ENCODE measurements around the gene PCLO.

PCLO gene

GRCh38 chr7:82760074-82760473 is 402.6 kb downstream of the PCLO start:
- H3K4me3 ChIP-seq (ENCODE audit: severe bottlenecking), result no peak overlapping the region
- DNase-seq (ENCODE audit: low spot score) (no peak), ATAC-seq (ENCODE audit: low read depth) (no peak)
- H3K4me1 ChIP-seq (ENCODE audit: insufficient read depth, poor library complexity, severe bottlenecking), result no peaks in the 10 kb centered on the region
- H3K27ac ChIP-seq (ENCODE audit: poor library complexity, severe bottlenecking), result no peak overlapping the region
- no peaks in the 10 kb centered on the region for H3K36me3 ChIP-seq (ENCODE audit: low read depth)
- no peaks in the 10 kb centered on the region for H3K9me3 ChIP-seq (ENCODE audit: severe bottlenecking)
- no peak for TF ChIP-seq CTCF (IDR thresholded peaks at IDR 0.05; ENCODE audit: poor library complexity, severe bottlenecking)
- H3K27me3 ChIP-seq (ENCODE audit: insufficient read depth, poor library complexity, severe bottlenecking), result peaks cover 3% of the 10 kb centered on the region

- no peak for TF ChIP-seq CTCF (IDR thresholded peaks at IDR 0.05; ENCODE audit: poor library complexity, severe bottlenecking)
- H3K27me3 ChIP-seq (ENCODE audit: insufficient read depth, poor library complexity, severe bottlenecking), result peaks cover 3% of the 10 kb centered on the region
- H3K4me3 ChIP-seq (ENCODE audit: severe bottlenecking), result no peak overlapping the region
- H3K4me1 ChIP-seq (ENCODE audit: insufficient read depth, poor library complexity, severe bottlenecking), result no peaks in the 10 kb centered on the region
- ATAC-seq (ENCODE audit: low read depth), result peak; percentile 50; the same call in 2 of the 3 replicates
- no peaks in the 10 kb centered on the region for H3K36me3 ChIP-seq (ENCODE audit: low read depth)
- no peak overlapping the region for H3K27ac ChIP-seq (ENCODE audit: poor library complexity, severe bottlenecking)
- no peaks in the 10 kb centered on the region for H3K9me3 ChIP-seq (ENCODE audit: severe bottlenecking)
- no peak for DNase-seq (ENCODE audit: low spot score)
Measured at GRCh38 chr7:82755705-82756551, 406.8 kb downstream of the PCLO start.

DNA sequence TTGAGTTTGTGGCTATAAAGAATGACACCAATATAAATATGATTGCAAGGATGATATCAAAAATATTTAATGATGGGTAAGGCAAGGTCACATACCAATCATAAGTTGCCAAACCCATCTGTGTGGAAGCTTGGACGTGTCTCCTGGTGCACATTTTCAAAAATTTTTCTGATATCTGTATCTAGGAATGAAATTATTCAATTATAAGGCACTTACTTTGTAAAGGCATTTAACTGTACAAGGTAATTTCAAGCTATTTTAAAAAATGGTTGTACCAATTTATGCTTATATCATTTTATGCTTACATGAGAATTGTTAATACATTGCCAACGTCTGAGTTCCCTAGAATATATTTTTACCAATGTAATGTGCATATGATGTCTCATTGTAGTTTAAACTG is 412.7 kb downstream of the PCLO start:
- Histone ChIP-seq H3K9me3 (ENCODE audit: severe bottlenecking) (no peaks in the 10 kb centered on the region), H3K27me3 (ENCODE audit: insufficient read depth, poor library complexity, severe bottlenecking) (no peaks in the 10 kb centered on the region), H3K4me3 (ENCODE audit: severe bottlenecking) (no peak overlapping the region), H3K4me1 (ENCODE audit: insufficient read depth, poor library complexity, severe bottlenecking) (no peaks in the 10 kb centered on the region), H3K36me3 (ENCODE audit: low read depth) (no peaks in the 10 kb centered on the region), H3K27ac (ENCODE audit: poor library complexity, severe bottlenecking) (no peak overlapping the region)
- DNase-seq (ENCODE audit: low spot score) (no peak), ATAC-seq (ENCODE audit: low read depth) (no peak)
- no peak for TF ChIP-seq CTCF (IDR thresholded peaks at IDR 0.05; ENCODE audit: poor library complexity, severe bottlenecking)

DNA sequence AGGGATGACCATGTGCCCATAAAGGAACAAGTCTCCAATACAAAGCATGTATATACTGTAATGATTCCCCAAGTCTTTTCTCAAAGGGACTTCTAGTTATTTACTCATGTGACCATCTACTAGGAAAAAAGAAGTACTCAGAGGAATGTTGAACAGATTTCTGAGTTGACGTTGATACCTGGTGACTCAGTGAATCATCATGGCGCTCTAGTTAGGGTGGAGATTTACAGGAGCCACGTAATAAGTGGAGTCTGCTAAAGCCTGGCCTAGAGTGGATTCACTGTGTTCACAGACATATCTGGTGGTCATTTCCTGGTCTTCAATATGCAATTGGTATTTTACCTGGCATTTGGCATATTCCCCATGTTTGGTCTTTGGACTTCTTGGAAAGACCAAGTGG is 416.9 kb downstream of the PCLO start:
- TF ChIP-seq CTCF (IDR thresholded peaks at IDR 0.05; ENCODE audit: poor library complexity, severe bottlenecking), result no peak
- Histone ChIP-seq H3K4me1 (ENCODE audit: insufficient read depth, poor library complexity, severe bottlenecking) (no peaks in the 10 kb centered on the region), H3K4me3 (ENCODE audit: severe bottlenecking) (no peak overlapping the region), H3K27ac (ENCODE audit: poor library complexity, severe bottlenecking) (no peak overlapping the region), H3K9me3 (ENCODE audit: severe bottlenecking) (no peaks in the 10 kb centered on the region), H3K27me3 (ENCODE audit: insufficient read depth, poor library complexity, severe bottlenecking) (peaks cover under 1% of the 10 kb centered on the region), H3K36me3 (ENCODE audit: low read depth) (no peaks in the 10 kb centered on the region)
- DNase-seq (ENCODE audit: low spot score) (no peak), ATAC-seq (ENCODE audit: low read depth) (no peak)

- DNase-seq (ENCODE audit: low spot score), result no peak
- Histone ChIP-seq H3K36me3 (ENCODE audit: low read depth) (no peaks in the 10 kb centered on the region), H3K9me3 (ENCODE audit: severe bottlenecking) (no peaks in the 10 kb centered on the region), H3K27me3 (ENCODE audit: insufficient read depth, poor library complexity, severe bottlenecking) (peaks cover 3% of the 10 kb centered on the region), H3K27ac (ENCODE audit: poor library complexity, severe bottlenecking) (no peak overlapping the region), H3K4me3 (ENCODE audit: severe bottlenecking) (no peak overlapping the region), H3K4me1 (ENCODE audit: insufficient read depth, poor library complexity, severe bottlenecking) (no peaks in the 10 kb centered on the region)
- no peak for TF ChIP-seq CTCF (IDR thresholded peaks at IDR 0.05; ENCODE audit: poor library complexity, severe bottlenecking)
- no peak for ATAC-seq (ENCODE audit: low read depth)
Measured at GRCh38 chr7:82745117-82745516, 417.6 kb downstream of the PCLO start.

All from RWPE2 (cell line).